ENCODE results near the gene MGAT5B. TPM values are rescaled to one million over a fixed set of nuclear protein-coding genes. Genes with fewer than 3 reads are reported as not detected.
A peak's percentile ranks its signal among the peaks of the same experiment; 100 is the strongest.

The MGAT5B gene
- total and polyA plus RNA-seq, 11 donors = 0.07 to 0.21 (median 0.15) TPM; not detected in 6

GRCh38 chr17:76899414-76899813 is 31.2 kb downstream of the MGAT5B start:
- Histone ChIP-seq H3K4me1 (peaks cover 0 to 14% (median 1%) of the 10 kb centered on the region in 12 donors), H3K36me3 (no peaks in the 10 kb centered on the region), H3K4me3 (no peak overlapping the region), H3K9me3 (peaks cover 0 to 7% (median 0%) of the 10 kb centered on the region in 12 donors), H3K27me3 (peaks cover 0 to 17% (median 0%) of the 10 kb centered on the region in 9 donors), H3K27ac (no peak overlapping the region)
- TF ChIP-seq CTCF (IDR thresholded peaks at IDR 0.05) (no peak), POLR2A (IDR thresholded peaks at IDR 0.05) (no peak)
- intact Hi-C loops (cut with DNase I) = no loop called here
- ATAC-seq (no peak), DNase-seq (no peak)
- 83 to 90% (median 89%) methylated on average over 6 to 7 of the region's 7 CpGs for WGBS, 4 donors

DNA sequence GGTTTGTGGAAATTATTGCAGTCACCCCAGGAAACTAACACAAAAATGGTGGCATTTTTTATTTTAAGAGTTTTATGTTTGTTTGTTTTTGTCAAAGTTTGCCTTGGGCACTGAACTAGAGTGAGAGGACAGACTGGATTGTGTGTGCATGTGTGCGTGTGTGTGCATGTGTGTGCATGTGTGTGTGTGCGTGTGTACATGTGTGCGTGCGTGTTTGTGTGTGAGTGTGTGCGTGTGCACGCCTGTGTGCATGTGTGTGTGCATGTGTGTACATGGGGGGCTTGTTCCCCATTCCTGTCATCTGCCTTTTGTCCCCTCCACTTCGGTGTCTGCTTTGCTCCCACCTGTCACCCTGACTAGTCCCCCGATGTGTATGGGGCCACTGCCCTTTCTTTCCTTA is 32.5 kb downstream of the MGAT5B start:
- peaks cover 0 to 14% (median 1%) of the 10 kb centered on the region in 12 donors for H3K4me1 ChIP-seq
- intact Hi-C loops (cut with DNase I) = no loop called here
- no peak for ATAC-seq
- H3K9me3 ChIP-seq = no peaks in the 10 kb centered on the region
- peaks cover 0 to 21% (median 0%) of the 10 kb centered on the region in 9 donors for H3K27me3 ChIP-seq
- TF ChIP-seq POLR2A (IDR thresholded peaks at IDR 0.05) = no peak
- TF ChIP-seq CTCF (IDR thresholded peaks at IDR 0.05) = no peak
- DNase-seq = no peak
- H3K27ac ChIP-seq = no peak overlapping the region
- no peak overlapping the region for H3K4me3 ChIP-seq
- 54 to 96% (median 82%) methylated on average over 7 to 8 of the region's 8 CpGs for WGBS, 4 donors
- H3K36me3 ChIP-seq = no peaks in the 10 kb centered on the region

GRCh38 chr17:76901542-76902197 is 33.5 kb downstream of the MGAT5B start:
- peak in 2 of 4 donors; percentile 39 to 63 for ATAC-seq
- H3K4me3 ChIP-seq = no peak overlapping the region
- no peak overlapping the region for H3K27ac ChIP-seq
- intact Hi-C loops (cut with DNase I) = no loop called here
- peak in 1 of 5 donors; percentile 39 for DNase-seq
- no peaks in the 10 kb centered on the region for H3K9me3 ChIP-seq
- 47 to 64% (median 57%) methylated on average over 11 of the region's 11 CpGs for WGBS, 4 donors
- peaks cover 0 to 14% (median 1%) of the 10 kb centered on the region in 12 donors for H3K4me1 ChIP-seq
- H3K27me3 ChIP-seq = peaks cover 0 to 21% (median 0%) of the 10 kb centered on the region in 9 donors
- TF ChIP-seq POLR2A (IDR thresholded peaks at IDR 0.05) (no peak), CTCF (IDR thresholded peaks at IDR 0.05) (no peak)
- H3K36me3 ChIP-seq = no peaks in the 10 kb centered on the region

- Histone ChIP-seq H3K4me3 (no peak overlapping the region), H3K27ac (no peak overlapping the region), H3K27me3 (peaks cover 0 to 21% (median 0%) of the 10 kb centered on the region in 9 donors), H3K4me1 (peaks cover 0 to 14% (median 1%) of the 10 kb centered on the region in 12 donors), H3K9me3 (peaks cover 0 to 3% (median 0%) of the 10 kb centered on the region in 12 donors), H3K36me3 (no peaks in the 10 kb centered on the region)
- DNase-seq = no peak
- no peak for ATAC-seq
- TF ChIP-seq POLR2A (IDR thresholded peaks at IDR 0.05) (no peak), CTCF (IDR thresholded peaks at IDR 0.05) (no peak)
- 80 to 91% (median 87%) methylated on average over 9 to 14 of the region's 14 CpGs for WGBS, 4 donors
- intact Hi-C loops (cut with DNase I) = no loop called here
Observed at GRCh38 chr17:76902476-76902875, 34.3 kb downstream of the MGAT5B start.
